ENCODE measurements around the gene ETV1.

DNA sequence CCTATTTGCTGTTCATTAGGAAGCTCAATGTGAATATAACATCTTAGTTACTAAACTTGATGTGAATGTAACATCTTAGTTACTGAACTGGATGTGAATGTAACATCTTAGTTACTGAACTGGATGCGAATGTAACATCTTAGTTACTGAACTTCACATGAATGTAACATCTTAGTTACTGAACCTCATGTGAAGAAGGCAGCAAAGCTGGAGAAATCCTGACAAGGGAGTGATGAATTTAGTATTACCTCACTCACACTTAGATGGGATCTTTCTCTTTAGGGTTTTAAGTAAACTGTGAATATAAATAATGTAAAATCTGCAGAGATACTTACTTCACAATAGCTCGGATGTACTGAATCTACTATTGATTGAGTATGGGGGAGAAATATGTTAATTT is 73.6 kb downstream of the ETV1 start:
- TF ChIP-seq CTCF (IDR thresholded peaks at IDR 0.05) (no peak), EP300 (IDR thresholded peaks at IDR 0.05) (no peak), POLR2A (IDR thresholded peaks at IDR 0.05) (no peak), POLR2AphosphoS5 (IDR thresholded peaks at IDR 0.05) (no peak)
